ENCODE results near the gene KLK2.

The KLK2 gene

DNA sequence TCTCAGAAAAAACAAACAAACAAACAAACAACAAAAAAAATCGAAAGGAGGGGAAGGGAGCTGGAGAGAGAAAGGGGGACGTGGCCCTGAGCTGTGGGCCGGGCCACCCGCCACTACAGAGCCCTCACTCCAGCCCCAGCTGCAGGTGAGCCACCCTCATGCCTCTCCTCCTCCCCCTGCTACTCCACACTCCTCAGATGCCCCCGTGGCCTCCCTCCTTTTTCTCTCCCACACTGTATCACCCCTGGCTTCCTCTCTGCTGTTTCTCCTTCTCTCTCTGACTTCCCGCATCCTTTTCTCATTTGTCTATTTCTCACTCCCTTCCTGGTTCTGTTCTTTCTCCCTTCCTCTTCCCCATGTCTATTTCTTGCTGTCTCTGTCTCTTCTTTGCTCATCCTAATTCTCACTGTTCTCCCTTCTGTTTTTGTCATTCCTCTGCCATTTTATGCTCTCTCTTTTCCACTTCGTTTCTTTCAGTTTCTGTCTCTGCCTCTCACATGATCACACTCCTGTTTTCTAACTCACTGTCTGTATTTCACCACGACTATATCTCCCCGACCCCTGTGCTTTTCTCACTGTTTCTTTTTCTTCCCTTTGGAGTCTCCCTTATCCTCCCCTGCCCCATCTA is 2.7 kb downstream of the KLK2 start:
- TF ChIP-seq, protein P1, sequence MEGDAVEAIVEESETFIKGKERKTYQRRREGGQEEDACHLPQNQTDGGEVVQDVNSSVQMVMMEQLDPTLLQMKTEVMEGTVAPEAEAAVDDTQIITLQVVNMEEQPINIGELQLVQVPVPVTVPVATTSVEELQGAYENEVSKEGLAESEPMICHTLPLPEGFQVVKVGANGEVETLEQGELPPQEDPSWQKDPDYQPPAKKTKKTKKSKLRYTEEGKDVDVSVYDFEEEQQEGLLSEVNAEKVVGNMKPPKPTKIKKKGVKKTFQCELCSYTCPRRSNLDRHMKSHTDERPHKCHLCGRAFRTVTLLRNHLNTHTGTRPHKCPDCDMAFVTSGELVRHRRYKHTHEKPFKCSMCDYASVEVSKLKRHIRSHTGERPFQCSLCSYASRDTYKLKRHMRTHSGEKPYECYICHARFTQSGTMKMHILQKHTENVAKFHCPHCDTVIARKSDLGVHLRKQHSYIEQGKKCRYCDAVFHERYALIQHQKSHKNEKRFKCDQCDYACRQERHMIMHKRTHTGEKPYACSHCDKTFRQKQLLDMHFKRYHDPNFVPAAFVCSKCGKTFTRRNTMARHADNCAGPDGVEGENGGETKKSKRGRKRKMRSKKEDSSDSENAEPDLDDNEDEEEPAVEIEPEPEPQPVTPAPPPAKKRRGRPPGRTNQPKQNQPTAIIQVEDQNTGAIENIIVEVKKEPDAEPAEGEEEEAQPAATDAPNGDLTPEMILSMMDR (IDR thresholded peaks at IDR 0.05; ENCODE audit: low read depth, low read length): no peak

DNA sequence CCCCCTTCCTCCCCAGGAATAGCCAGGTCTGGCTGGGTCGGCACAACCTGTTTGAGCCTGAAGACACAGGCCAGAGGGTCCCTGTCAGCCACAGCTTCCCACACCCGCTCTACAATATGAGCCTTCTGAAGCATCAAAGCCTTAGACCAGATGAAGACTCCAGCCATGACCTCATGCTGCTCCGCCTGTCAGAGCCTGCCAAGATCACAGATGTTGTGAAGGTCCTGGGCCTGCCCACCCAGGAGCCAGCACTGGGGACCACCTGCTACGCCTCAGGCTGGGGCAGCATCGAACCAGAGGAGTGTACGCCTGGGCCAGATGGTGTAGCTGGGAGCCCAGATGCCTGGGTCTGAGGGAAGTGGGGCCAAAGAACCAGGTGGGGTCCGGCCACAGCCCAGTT is 3.2 kb downstream of the KLK2 start:
- no peak for DNase-seq (ENCODE audit: low read depth in 2 of 2)
- no peak overlapping the region for H3K4me3 ChIP-seq (replicated peaks in 1 of 2; ENCODE audit: low read depth in 2 of 2, low read length in 2 of 2)
- TF ChIP-seq, protein P1 (IDR thresholded peaks at IDR 0.05; ENCODE audit: low read depth, low read length): no peak

More for the DNA sequence above, 2.7 kb downstream of the KLK2 start:
- DNase-seq (ENCODE audit: low read depth in 2 of 2): no peak
- no peak overlapping the region for H3K4me3 ChIP-seq (replicated peaks in 1 of 2; ENCODE audit: low read depth in 2 of 2, low read length in 2 of 2)

DNA sequence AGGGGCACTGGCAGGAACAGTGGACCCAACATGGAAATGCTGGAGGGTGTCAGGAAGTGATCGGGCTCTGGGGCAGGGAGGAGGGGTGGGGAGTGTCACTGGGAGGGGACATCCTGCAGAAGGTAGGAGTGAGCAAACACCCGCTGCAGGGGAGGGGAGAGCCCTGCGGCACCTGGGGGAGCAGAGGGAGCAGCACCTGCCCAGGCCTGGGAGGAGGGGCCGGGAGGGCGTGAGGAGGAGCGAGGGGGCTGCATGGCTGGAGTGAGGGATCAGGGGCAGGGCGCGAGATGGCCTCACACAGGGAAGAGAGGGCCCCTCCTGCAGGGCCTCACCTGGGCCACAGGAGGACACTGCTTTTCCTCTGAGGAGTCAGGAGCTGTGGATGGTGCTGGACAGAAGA is 4.1 kb downstream of the KLK2 start:
- H3K4me3 ChIP-seq (replicated peaks in 1 of 2; ENCODE audit: low read depth in 2 of 2, low read length in 2 of 2): no peak overlapping the region
- TF ChIP-seq, protein P1 (IDR thresholded peaks at IDR 0.05; ENCODE audit: low read depth, low read length): no peak
- no peak for DNase-seq (ENCODE audit: low read depth in 2 of 2)

DNA sequence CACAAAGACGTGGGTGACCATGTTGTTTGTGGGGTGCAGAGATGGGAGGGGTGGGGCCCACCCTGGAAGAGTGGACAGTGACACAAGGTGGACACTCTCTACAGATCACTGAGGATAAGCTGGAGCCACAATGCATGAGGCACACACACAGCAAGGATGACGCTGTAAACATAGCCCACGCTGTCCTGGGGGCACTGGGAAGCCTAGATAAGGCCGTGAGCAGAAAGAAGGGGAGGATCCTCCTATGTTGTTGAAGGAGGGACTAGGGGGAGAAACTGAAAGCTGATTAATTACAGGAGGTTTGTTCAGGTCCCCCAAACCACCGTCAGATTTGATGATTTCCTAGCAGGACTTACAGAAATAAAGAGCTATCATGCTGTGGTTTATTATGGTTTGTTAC is 5.6 kb downstream of the KLK2 start:
- DNase-seq (ENCODE audit: low read depth in 2 of 2): no peak
- TF ChIP-seq, protein P1 (IDR thresholded peaks at IDR 0.05; ENCODE audit: low read depth, low read length): no peak
- no peak overlapping the region for H3K4me3 ChIP-seq (replicated peaks in 1 of 2; ENCODE audit: low read depth in 2 of 2, low read length in 2 of 2)

DNA sequence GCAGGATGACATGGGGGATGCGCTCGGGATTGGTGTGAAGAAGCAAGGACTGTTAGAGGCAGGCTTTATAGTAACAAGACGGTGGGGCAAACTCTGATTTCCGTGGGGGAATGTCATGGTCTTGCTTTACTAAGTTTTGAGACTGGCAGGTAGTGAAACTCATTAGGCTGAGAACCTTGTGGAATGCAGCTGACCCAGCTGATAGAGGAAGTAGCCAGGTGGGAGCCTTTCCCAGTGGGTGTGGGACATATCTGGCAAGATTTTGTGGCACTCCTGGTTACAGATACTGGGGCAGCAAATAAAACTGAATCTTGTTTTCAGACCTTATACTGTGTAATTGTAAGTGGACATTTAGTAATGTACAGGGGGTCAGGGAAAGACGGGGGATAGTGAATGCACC is 7.0 kb downstream of the KLK2 start:
- no peak for DNase-seq (ENCODE audit: low read depth in 2 of 2)
- TF ChIP-seq, protein P1 (IDR thresholded peaks at IDR 0.05; ENCODE audit: low read depth, low read length): no peak
- H3K4me3 ChIP-seq (replicated peaks in 1 of 2; ENCODE audit: low read depth in 2 of 2, low read length in 2 of 2): no peak overlapping the region

DNA sequence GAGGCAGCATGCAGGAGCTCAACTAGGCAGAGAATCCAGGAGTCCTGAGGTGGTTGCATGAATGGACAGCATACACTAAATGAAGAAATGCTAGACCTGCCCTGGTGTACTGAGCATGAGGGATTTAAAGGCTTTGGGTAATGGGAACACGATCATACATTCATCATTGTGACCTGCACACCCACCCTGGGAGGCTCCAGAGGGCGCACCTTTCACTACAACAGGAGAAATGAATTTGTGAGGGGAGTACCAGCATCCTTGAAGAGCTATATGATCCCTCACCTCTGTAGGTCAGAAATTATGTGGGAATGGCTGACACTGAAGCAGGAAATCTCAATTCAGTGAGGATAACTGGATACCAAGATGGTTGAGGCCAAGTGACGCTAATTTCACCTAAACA is 8.9 kb downstream of the KLK2 start:
- TF ChIP-seq, protein P1 (IDR thresholded peaks at IDR 0.05; ENCODE audit: low read depth, low read length): no peak
- H3K4me3 ChIP-seq (replicated peaks in 1 of 2; ENCODE audit: low read depth in 2 of 2, low read length in 2 of 2): no peak overlapping the region
- DNase-seq (ENCODE audit: low read depth in 2 of 2): no peak

DNA sequence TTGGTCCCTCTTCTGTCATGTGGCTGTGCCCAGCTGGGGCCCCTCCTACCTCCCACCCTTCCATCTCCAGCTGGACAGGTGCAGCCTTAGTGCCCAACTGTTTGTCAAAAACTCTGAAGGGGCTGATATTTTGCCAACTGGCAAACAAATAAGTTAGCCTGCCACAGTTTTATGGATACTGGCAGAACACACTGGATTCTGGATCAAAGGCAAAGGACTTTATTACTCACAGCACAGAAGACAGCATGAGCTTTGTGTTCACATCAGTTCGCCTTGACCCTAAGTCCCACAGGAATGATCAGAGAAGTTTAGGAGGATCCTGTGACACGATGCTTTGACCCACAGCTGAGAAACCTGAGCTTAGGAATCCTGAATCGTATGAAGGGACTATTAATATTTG is 16.4 kb downstream of the KLK2 start:
- TF ChIP-seq, protein P1 (IDR thresholded peaks at IDR 0.05; ENCODE audit: low read depth, low read length): no peak
- H3K4me3 ChIP-seq (replicated peaks in 1 of 2; ENCODE audit: low read depth in 2 of 2, low read length in 2 of 2): no peak overlapping the region
- DNase-seq (ENCODE audit: low read depth in 2 of 2): no peak

Data from cardiac fibroblast (primary cell).